HG02763 (cell line): ENCODE measurements around the gene EN1.

Source experiments
- ATAC-seq: cut with Tn5 transposase; IDR thresholded peaks from one replicate; pipeline ENCODE4 v1.9.1; 2021; ENCODE audit warnings: mild to moderate bottlenecking, moderate library complexity; ENCODE audit not compliant: unreplicated experiment

The EN1 gene

DNA sequence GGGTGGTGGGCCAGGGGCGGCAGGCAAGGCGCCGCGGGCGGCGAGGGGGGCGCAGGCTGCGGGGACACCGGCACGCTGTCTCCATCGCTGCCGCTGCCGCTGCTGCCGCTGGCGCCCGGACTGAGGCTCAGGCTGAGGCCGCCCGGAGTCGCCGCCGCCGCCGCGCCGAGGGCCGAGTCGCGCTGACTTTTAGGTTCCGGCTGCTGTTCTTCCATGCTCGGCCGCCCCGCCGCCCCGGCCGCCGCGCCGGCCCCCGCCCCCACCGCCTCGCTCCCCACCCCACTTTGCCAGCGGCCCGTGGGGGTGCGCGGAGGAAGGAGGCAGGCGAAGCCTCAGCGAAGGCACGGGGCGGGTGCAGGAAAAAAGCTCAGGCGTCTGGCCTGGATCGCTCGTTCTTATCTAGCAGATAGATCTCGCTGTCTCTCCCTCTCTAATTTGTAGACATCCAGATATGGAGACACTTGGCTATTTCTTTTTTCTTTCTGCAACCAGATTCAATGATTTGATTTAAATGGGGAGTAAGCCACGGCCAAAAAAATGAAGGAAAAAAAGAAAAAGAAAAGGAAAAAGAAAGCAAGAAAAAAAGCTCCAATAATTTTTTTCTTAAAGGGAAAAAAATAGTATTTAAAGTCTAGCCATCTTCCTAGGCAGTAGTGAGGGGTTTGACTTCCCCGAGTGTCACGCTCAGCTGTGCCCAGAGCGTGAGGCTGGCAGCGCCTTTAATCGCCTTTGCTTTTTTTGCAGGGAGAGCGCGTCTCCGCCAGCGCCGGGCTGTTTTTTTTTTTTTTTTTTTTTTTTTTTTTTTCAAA is at the start of gene EN1:
TSS of gene EN1 (minus strand) at position 696 of the 809 bp plus-strand sequence. CDS start at position 215, 481 bp downstream.
- no peak for ATAC-seq

DNA sequence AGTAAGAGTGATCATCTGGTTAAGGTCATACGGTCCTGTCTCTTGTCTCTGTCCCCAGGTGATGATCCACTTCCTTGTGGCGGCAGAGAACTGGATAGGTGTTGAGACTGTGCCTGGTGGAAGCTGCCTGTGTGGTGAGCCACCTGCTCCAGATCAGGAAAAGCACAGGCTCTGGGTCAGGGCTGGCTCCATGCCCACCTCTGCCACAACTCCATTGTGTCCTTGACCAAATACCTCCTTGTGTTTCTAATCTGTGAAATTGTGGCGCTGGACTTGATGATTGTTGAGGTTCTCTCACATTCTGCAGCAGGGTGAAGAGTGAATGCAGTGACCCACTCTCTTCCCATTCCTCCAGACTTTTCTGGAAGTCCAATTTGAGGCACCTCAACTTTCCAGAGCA is 45.7 kb upstream of the EN1 start:
- no peak for ATAC-seq

DNA sequence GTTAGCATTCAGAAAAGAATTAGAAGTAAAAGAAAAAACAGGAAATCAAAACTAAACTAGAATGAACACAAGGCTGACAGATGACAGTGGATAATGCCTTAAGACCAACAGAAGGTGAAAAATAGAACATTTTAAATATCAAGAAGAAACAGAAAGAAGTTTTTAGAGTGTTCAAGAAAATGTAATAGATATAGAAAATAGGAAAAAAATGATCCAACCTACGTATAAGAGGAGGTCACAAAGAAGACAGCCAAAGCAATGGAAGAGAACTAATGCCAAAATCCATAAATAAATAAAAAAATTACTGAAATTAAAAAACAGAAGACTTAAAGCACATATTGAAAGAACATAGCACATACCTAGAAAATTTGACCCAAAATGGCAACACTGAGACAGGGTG is 42.5 kb upstream of the EN1 start:
- ATAC-seq = no peak

DNA sequence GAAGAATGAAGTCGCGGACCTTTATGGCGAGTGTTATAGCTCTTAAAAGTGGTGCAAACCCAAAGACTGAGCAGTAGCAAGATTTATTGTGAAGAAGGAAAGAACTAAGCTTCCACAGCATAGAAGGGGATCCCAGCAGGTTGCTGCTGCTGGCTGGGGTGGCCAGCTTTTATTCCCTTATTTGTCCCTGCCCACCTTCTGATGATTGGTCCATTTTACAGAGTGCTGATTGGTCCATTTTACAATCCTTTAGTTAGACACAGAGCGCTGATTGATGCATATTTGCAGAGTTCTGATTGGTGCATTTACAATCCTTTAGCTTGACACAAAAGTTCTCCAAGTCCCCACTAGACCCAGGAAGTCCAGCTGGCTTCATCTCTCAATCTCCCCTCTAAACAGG is 36.3 kb upstream of the EN1 start:
- ATAC-seq = no peak

DNA sequence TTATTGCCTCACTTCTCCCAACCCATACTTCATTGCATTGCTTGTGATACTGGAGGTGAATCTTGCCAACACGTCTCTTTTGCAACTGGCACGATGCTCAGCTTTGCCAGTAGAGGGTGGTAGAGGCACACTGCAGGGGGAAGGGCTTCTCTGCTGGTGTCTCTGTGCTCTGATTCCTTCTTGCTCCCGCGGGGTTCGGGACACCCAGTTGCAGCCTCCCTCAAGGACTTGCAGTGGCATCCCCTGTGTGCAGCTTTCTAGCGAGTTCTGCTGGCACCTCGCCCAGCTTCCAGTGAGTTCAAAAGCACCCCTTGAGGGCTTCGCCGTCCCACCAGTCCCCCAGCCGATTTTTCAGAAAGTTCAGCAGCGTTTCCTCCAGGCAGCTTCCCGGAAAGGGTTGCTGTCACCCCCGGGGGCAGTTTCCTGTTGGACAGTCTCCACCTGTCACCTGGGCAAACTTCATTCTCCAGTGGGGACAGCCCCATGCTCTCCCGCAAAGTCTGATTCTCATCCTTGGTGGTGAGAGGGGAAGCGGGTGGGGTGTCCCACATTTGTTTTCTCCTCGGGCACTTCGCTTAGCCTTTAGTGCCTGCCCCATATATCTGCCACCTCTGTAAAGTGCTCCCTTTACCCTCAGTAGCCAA is 35.4 kb upstream of the EN1 start:
- ATAC-seq = peak; percentile 66

DNA sequence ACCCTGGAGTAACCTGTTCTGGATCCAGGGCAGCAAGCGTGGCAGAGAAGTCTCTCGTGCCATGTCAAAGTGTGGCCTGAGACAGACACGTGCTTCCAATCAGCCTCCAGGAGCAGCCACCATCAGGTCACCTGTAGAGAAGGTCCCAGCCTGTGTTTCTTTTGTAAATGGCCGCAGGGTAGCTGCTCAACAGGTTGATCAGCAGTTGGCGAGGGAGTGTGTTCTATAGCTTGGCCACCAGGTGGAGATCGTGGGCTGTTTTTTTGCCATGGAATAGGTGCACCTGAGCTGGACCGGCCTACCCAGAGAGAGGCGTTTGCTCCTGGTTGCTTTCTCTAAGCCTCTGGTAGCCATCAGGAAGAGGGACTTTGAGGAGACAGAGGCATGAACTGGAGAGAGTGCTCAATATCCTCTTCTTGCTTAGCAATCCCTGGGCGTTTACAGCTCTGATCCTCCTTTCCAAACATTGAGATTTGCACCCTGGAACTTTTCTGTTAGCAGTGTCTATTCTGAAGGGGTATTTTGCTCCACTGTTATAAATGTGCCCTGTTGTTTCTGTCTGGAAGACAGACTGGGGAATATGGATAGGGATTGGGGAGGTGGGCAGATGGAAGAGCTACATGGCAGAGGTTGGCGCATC is 34.2 kb upstream of the EN1 start:
- peak; percentile 80 for ATAC-seq

DNA sequence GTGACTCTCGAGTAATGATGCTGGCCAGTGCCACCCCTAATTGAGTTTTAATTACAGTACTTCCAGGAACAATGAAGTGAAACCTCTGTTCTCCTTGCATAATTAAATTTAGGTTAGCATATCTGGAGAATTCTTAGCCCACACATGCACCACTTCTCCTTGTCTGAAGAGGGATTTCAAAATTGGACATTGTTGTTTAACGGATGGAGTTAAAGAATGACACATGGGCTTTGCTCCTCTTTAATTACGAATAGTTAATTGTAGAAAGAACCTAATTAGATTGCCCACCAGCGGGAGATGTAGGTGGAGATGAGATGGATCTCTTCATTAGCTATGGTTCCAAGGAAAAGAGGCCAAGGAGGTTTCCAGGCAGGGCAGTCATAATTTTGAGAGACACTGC is 33.1 kb upstream of the EN1 start:
- no peak for ATAC-seq

DNA sequence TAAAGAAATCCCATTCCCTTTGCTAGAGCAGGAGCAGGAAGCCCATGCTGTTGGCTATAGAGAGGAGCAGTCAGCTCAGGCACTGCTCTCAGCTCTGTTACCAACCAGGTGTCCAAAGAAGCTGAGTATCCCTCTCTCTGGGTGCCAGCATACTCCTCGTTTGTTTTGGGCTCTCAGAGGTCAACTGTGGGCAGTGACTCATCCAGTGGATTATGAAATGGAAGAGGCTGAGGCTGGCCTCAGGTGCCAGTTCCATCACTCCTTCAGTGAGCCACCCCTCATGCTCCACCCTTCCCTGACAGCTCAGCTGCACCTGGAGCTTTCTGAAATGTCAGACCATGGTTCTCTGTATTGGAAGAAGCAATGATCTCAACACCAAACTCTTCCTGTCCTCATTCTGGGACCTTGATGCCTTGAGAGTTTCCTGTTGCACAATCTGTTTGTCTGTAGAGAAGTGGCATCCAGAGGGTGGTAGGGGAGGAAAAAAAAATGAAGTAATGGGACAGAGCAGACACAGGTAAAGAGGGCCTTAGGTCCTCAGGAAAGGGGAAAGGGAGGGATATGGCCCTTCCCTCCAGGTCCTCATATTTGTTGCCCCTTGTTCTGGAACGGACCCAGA is 31.2 kb upstream of the EN1 start:
- no peak for ATAC-seq

DNA sequence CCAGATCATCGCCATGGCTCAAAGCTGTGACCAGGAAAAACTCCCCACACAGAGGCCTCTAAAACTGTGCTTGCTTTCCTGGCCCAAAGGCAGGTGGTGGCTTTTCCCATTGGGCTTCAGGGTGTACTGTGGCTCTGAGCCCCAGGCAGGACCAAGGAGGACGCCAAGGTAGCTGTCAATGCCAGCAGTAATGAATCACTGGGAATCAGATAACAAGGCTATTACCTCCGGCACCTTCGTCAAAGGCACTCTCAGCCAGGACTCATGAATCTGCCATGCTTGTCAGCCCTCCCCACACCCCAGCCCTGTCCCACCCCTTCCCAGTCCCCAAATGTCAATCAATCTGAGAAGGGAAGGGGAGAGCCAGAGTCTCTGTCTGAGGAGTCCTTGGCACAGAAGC is 27.9 kb upstream of the EN1 start:
- ATAC-seq = no peak

DNA sequence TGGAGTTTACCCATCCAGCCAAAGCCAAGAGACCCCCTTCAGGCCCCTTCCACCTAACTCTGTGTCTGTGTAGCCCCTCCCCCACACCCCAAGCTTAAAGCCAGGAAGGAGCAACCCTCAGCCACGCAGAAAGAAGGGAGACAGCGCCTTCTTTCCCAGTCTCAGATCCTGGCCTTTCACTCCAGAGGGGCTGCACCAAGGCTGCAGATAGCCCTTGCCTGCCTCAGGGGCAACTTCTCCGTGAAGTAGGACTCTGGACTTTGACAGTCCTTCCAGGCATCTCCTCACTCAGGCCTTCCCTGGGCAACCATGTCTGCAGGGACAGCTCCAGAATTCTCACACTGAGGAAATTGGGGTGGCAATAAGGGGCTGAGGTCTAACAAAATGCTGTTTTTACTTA is 26.9 kb upstream of the EN1 start:
- no peak for ATAC-seq

DNA sequence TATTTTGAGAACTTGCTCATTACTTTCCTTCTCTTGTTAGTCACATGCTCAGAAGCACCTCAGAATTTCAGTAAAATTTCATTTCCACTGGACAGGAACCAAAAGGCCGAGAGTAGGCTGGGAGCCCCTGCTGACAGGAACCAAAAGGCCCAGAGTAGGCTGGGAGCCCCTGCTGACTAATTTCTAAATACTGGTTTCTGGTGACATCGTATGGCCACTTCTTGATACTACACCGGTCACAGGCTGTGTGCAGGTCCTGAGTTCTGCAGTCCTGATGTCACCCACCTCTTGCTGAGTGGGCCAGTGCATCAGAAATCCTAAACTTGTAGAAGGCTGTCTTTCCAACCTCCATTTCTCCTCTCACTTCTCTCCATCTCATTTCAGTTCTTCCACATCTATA is 17.7 kb upstream of the EN1 start:
- peak; percentile 92 for ATAC-seq

DNA sequence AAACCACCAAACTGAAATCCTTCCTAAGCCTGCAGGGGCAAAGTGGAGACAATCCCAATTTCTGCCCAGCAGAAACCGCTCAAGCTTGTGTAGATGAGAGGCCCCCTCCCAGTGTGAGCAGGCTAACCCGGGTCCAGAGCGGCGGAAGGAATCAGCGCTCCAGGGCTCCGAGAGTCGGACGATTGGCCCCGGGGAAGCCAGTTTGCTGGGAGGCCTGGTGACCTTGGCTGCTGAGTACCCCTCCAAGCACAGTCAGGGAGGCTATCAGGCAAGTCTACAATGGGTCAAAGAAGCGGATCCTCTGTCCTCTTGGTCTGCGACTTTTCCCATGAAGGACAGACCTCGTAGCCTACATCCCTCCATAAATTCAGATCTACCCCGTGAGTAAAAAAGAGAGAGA is 16.8 kb upstream of the EN1 start:
- ATAC-seq = no peak

DNA sequence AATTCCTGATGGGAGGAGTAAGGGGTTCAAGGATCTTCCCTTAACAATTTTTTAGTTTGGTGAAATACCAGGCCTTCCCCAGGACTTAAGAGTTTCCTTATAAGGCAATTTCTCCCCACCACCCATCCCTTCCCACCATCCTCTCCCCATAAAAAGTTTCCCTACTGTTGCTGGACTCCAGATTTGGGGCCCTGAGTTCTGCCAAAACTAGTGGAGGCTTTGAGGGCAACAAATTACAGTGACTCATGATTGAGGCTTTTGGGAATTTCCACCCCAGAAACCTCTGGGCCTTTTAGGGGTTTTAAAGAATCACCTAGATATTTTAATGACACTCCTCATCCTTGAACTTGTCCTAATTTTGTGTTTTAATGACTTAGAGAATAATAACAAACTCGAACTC is 14.3 kb upstream of the EN1 start:
- ATAC-seq = no peak

DNA sequence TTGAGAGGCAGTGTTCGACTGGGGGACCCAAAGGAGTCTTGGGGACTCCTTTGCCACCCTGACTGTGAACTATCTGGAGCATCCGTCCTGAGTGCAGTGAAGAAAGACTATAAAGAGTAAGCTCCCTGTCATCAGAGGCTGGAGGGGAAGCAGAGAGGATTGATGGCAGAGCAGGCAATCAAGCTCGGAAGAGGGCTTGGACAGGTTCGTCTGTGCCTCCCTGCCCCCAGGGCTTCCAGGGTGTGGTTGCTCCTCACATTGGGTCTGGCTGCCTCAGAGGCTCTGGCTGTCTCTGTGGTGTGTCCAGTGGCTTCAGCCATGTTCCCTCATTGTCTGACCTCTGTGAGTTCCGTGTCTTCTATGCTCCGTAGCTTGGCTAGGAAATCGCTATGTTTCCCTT is 13.8 kb upstream of the EN1 start:
- no peak for ATAC-seq

DNA sequence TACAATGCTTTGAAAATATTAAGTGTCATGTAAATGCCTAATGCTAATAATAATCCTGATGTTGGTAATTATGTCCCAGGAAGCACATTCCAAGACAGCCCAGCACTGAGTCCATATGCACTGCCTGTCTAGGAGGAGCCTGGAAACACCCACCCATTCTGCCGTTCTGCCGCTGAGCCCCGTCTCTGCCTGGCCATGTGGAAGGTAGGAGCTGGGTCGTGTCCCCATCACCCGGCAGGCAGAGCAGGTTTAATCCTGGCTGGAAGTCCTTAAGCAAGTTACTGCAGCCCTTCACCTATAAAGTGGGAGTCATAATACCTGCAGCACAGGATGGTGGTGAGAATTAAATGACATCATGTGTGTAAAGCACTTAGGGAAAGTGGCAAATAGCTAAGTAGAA is 13.1 kb upstream of the EN1 start:
- no peak for ATAC-seq

DNA sequence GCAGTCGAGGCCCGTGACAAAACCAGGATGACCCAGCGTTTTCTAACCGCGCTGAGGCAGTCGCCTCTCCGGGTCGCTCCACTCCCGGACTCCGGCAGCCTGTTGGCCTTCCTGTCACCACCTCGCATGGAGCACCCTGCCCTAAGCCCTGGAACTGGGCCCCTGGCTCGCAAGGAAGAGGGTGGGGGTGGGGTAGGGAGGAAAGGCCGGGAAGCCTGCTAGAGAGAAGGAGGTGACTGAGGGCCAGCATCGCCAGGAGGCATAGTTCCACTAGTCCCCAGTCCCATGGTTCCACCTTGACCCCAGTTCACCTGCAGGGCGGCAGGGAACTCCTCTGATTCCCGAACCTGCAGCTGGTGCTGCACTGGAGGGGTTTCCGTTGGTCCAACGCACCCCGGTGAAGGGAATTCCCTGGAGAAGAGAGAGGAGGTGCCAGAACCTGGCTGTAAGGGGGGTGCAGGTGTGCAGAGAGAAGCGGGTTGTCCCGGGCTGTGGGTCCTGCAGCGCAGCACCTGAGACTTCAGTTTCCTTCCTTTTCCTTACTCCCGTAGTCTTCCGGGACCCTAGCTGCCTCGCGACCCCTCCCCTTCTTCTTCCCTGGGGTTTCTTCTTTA is 11.8 kb upstream of the EN1 start:
- no peak for ATAC-seq

DNA sequence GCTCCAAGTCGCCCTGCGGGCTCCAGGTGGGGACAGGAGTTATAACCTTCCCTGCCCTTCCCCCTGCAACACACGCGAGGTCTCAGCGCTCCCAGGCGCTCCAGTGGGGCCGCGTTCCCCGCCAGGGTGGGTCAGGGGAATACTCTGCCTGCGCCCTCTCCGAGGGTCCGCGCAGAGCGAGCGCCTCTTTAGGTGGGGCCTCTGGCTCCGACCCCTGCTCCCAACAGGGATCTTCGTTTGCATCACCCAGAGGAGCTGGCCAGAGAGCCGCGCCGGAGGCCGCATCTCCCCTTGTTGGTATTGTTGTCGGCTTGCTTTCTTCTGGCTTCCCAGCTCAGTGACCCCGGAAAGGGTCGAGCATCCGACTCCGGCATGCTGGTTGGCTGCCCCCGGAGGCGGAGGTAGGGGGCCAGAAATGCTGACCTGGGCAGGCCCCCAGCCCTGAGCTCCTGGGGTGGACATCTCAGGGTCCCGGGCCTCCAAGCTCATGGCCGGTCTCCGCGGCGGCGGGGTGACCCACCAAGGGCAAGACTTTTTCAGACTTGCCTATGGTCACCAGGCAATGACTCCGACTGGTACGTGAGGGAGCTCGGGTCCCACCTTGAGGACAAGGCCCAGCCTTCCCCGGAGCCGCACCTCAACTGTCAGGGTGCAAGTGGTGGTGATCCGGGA is 11.2 kb upstream of the EN1 start:
- no peak for ATAC-seq

DNA sequence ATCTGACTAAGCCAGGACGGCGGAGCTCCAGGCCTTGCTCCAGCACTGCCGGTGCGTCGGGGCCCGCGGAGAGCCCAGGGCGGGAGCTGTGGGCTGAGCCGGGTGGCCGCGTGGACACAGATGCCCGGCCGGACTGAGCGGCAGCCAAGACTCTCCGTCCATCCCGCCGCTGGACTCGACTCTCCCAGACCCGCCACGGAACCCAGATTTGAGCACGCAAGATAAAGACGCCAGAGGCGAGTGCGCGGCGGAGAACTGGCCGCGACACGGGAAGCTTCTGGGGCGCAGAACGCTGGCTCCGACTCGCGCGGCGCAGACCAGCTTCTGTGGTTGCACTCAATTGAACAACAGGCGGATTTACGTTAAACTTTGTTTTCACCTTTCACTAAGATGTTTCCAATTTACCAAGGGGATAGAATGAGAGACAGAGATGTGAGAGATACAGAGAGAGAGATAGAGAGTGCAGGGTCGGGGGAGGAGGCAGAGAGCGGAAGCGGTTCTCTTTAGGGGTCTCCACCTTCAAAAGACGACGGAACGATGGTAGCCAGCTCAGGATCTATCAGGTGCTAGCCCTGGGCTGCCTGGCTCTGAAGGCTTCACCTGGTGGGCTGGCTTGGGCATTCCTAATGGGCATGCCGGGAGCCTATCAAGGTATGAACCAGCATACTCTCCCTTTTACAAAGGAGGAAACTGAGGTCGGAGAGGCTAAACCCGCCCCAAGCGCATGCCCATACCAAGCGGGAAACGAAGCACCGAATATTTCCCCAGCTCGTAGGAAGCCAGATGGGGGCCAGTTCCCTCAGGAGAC is 10.4 kb upstream of the EN1 start:
- ATAC-seq = no peak

DNA sequence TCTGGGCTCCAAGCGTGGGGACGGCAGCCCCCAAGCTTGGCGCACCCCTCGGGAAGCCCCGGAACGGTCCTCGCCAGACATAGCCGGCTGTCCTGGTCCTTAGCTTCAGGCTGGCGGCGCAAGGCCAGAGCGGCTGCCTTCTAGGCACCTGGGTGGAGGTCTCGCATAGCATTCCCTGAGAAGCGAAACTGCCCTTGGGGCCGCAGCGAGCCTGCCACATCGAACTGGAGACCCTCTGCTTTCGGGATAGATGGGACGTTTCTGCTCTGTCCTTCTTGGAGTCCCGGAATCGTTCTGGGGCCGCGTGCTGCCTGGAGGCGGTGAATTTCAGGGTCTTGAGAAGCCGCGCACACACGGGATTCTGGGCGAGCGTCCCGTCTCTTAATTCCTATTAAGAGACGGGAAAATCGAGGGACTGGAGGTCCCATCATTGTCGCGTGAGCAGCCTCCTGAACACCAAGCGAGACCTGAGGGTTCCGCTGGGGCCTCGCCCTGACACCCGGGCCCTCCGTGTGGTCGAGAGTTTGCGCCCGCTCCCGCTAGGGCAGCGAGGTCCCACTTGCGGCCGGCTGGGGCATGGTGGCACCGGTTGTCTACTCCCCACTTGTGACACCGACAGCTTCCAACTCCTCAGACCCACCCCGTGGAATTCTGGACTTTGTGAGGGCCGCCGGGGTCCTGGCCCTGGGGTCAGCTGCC is 9.7 kb upstream of the EN1 start:
- ATAC-seq = no peak
